GM19099 (cell line): Measurements from ENCODE around the gene MIA2.

Experiments used
- POLR2A ChIP-seq: IDR thresholded peaks from 3 replicates; pipeline ENCODE4 v1.6.1; 2011; ENCODE audit warnings: low read depth; ENCODE audit not compliant: insufficient read length; ENCODE audit errors: extremely low read depth

The MIA2 gene

GRCh38 chr14:39229601-39230110 lies 4.1 kb upstream of the MIA2 start:
- no peak for TF ChIP-seq POLR2A

- no peak for TF ChIP-seq POLR2A
Observed at GRCh38 chr14:39230416-39231035, 3.2 kb upstream of the MIA2 start.

- TF ChIP-seq POLR2A = no peak
Observed at GRCh38 chr14:39232554-39233415, 930 bp upstream of the MIA2 start.

GRCh38 chr14:39240769-39241168 lies 7.1 kb downstream of the MIA2 start:
- TF ChIP-seq POLR2A = no peak

- TF ChIP-seq POLR2A = no peak
Observed at GRCh38 chr14:39241637-39242036, 7.9 kb downstream of the MIA2 start.

- no peak for TF ChIP-seq POLR2A
Observed at GRCh38 chr14:39243831-39244230, 10.1 kb downstream of the MIA2 start.

GRCh38 chr14:39246618-39247017 lies 12.9 kb downstream of the MIA2 start:
- no peak for TF ChIP-seq POLR2A

GRCh38 chr14:39247256-39247655 lies 13.5 kb downstream of the MIA2 start:
- no peak for TF ChIP-seq POLR2A

- TF ChIP-seq POLR2A = no peak
Observed at GRCh38 chr14:39251547-39251946, 17.8 kb downstream of the MIA2 start.

GRCh38 chr14:39258782-39259545 lies 25.2 kb downstream of the MIA2 start:
- TF ChIP-seq POLR2A = no peak

GRCh38 chr14:39264057-39264456 lies 30.3 kb downstream of the MIA2 start:
- TF ChIP-seq POLR2A = no peak

- TF ChIP-seq POLR2A = no peak
Observed at GRCh38 chr14:39264558-39264957, 30.8 kb downstream of the MIA2 start.

GRCh38 chr14:39265033-39265432 lies 31.3 kb downstream of the MIA2 start:
- no peak for TF ChIP-seq POLR2A

- no peak for TF ChIP-seq POLR2A
Observed at GRCh38 chr14:39265806-39266524, 32.2 kb downstream of the MIA2 start.

- TF ChIP-seq POLR2A = no peak
Observed at GRCh38 chr14:39266525-39266870, 32.8 kb downstream of the MIA2 start.
